ENCODE data around the gene LARP1. TPM values are rescaled to one million over a fixed set of nuclear protein-coding genes. Genes with fewer than 3 reads are reported as not detected.

Gene LARP1
- total and polyA plus RNA-seq, 9 of the 15 experiments (the other 6 are each of a cell fraction or from before 2014, with no cell fraction given), result 22.6 to 300 (median 92.0) TPM

DNA sequence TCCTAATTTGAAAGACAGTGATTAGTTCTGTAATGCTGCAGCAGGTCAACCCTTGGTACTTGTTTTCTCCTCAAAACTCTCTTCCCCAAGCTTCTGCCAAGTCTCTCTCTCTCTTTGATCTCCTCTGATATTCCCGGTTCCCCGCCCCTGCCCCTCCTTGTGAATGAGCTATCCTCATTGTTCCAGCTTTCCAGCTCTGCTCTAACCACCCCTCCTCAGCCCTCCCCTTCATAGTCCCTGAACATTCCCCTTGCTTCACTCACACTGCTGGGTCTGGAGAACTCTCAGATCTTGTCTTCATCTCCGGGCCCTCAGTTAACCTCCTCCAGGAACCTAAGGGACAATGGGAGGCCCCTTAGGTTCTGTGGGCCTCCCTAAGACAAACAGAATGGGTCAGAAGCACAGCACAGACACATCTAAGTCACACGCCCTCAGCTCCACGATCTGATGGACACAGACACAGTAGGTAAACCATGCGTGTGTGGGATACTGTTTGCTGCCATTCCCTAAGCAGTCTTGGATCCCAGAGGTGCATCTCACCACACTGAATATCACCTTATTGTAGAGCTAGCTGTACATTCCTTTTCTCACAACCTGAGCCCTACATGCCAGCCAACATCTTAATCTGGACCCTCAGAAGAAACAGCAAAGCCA, 17.4 kb upstream of the LARP1 start:
- FAIRE-seq (no peak), ATAC-seq (peak; percentile 23; the same call in 2 of the 3 replicates)

More for the DNA sequence above, 17.4 kb upstream of the LARP1 start:
- 34% methylated on average over 6 of the region's 6 CpGs for WGBS (ENCODE audit: insufficient coverage, low coverage, missing lambda C conversion rate)
- in situ Hi-C loops (cut with MboI), result no loop called here
- POLR2A ChIA-PET, result interaction anchor here (1.0 to 1.4 kb wide), 3 partner anchors 10 to 16 kb away, joined by 3 to 6 read pairs (median 3); no protein-coding TSS in a partner anchor
- Histone ChIP-seq H3K27ac (ENCODE audit: extremely low read depth, low read depth, low read length) (no peak overlapping the region), H3K4me3 (no peak overlapping the region), H3K9me1 (ENCODE audit: control insufficient read depth, insufficient read depth, low read length) (no peaks in the 10 kb centered on the region), H3K9ac (ENCODE audit: insufficient read depth in 1 of 2, low read depth in 2 of 2, low read length in 2 of 2) (no peak overlapping the region), H4K20me1 (replicated peaks; ENCODE audit: control insufficient read depth, insufficient read depth, low read length) (no peaks in the 10 kb centered on the region), H3K27me3 (ENCODE audit: control insufficient read depth in 2 of 2, insufficient read depth in 2 of 2, low read length in 2 of 2) (no peaks in the 10 kb centered on the region), H3K79me2 (ENCODE audit: control insufficient read depth, insufficient read depth, low read length) (no peaks in the 10 kb centered on the region), H3K4me2 (ENCODE audit: insufficient read depth, low read length) (no peak overlapping the region), H3K36me3 (ENCODE audit: control insufficient read depth, insufficient read depth, low read length) (no peaks in the 10 kb centered on the region), H3K9me3 (replicated peaks; ENCODE audit: control insufficient read depth, insufficient read depth, low read depth, low read length) (no peaks in the 10 kb centered on the region), H3K4me1 (replicated peaks in 1 of 2; ENCODE audit: control insufficient read depth in 2 of 2, insufficient read depth in 2 of 2, low read length in 2 of 2) (no peaks in the 10 kb centered on the region; a peak in 1 of 5 replicates), H2AFZ (ENCODE audit: low read depth, low read length) (no peak overlapping the region)
- intact Hi-C loops (cut with micrococcal nuclease), result no loop called here
- DNase-seq (ENCODE audit: extremely low read depth in 1 of 4, low spot score in 3 of 4), result no peak
- TF ChIP-seq, protein P1, sequence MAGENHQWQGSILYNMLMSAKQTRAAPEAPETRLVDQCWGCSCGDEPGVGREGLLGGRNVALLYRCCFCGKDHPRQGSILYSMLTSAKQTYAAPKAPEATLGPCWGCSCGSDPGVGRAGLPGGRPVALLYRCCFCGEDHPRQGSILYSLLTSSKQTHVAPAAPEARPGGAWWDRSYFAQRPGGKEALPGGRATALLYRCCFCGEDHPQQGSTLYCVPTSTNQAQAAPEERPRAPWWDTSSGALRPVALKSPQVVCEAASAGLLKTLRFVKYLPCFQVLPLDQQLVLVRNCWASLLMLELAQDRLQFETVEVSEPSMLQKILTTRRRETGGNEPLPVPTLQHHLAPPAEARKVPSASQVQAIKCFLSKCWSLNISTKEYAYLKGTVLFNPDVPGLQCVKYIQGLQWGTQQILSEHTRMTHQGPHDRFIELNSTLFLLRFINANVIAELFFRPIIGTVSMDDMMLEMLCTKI (IDR thresholded peaks at IDR 0.05; ENCODE audit: partially characterized antibody), result no peak
- TF ChIP-seq MCM7 (IDR thresholded peaks at IDR 0.05), result no peak
- TF ChIP-seq, protein P2, sequence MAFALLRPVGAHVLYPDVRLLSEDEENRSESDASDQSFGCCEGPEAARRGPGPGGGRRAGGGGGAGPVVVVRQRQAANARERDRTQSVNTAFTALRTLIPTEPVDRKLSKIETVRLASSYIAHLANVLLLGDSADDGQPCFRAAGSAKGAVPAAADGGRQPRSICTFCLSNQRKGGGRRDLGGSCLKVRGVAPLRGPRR (CRISPR knock-in tag; IDR thresholded peaks at IDR 0.05), result no peak
- no peak for TF ChIP-seq POU5F1 (IDR thresholded peaks at IDR 0.05; ENCODE audit: borderline replicate concordance, low read depth, low read length, partially characterized antibody)
- TF ChIP-seq CCNT2 (IDR thresholded peaks at IDR 0.05; ENCODE audit: borderline replicate concordance, extremely low read depth, insufficient read length, low read depth, low read length), result no peak
- TF ChIP-seq PURB (CRISPR knock-in tag; IDR thresholded peaks at IDR 0.05; ENCODE audit: low read depth), result no peak
- no peak for TF ChIP-seq RB1 (IDR thresholded peaks at IDR 0.05; ENCODE audit: low read depth)
- no peak for TF ChIP-seq SRSF1 (IDR thresholded peaks at IDR 0.05; ENCODE audit: low read depth, low read length)
- no peak for TF ChIP-seq ZNF316 (IDR thresholded peaks at IDR 0.05)
- no peak for TF ChIP-seq EZH2 (IDR thresholded peaks at IDR 0.05; ENCODE audit: borderline replicate concordance, low read depth, low read length)
- no peak for TF ChIP-seq ASH1L (IDR thresholded peaks at IDR 0.05; ENCODE audit: borderline replicate concordance, low read depth, partially characterized antibody)
- TF ChIP-seq MTF1 (CRISPR knock-in tag; IDR thresholded peaks at IDR 0.05; ENCODE audit: borderline replicate concordance), result no peak
- TF ChIP-seq ZNF133 (CRISPR knock-in tag; IDR thresholded peaks at IDR 0.05), result no peak
- no peak for TF ChIP-seq BRF1 (IDR thresholded peaks at IDR 0.05; ENCODE audit: borderline replicate concordance, extremely low read depth, insufficient read length)
- no peak for TF ChIP-seq HNRNPH1 (optimal IDR thresholded peaks at IDR 0.05; ENCODE audit: low read depth, low read length)
- BruUV-seq (replicated peaks), result no TSS peak
- CTCF ChIA-PET (ENCODE audit: low intra/inter-chr PET ratio), result no interaction called here
